Activated CD4-positive, alpha-beta T cell treated with anti-CD3 and anti-CD28 coated beads, Interleukin-10, Interleukin-2, amounts not matched to agents 100 ng/mL and 50 ng/mL, durations not matched to agents 16 hours and 8 hours (primary cell): ENCODE measurements around the gene XBP1.
A peak's percentile ranks its signal among the peaks of the same experiment; 100 is the strongest.
"Not testable (repeated sequence)": the region's sequence is repeated elsewhere in the genome, so short reads cannot be mapped to it uniquely, and the experiment has no call there.

Experiments used
- DNase-seq: peaks from one replicate; pipeline ENCODE4 v3.0.0-alpha.2; 2020

The XBP1 gene

GRCh38 chr22:28817919-28818859 is 17.8 kb upstream of the XBP1 start:
- DNase-seq, result no peak

GRCh38 chr22:28817064-28817463 is 16.7 kb upstream of the XBP1 start:
- no peak for DNase-seq

GRCh38 chr22:28815729-28816128 is 15.4 kb upstream of the XBP1 start:
- no peak for DNase-seq

- DNase-seq, result no peak
These were observed 14.7 kb upstream of the XBP1 start for GRCh38 chr22:28815111-28815510.

GRCh38 chr22:28813772-28814518 is 13.6 kb upstream of the XBP1 start:
- no peak for DNase-seq

- DNase-seq, result no peak
These were observed 12.1 kb upstream of the XBP1 start for GRCh38 chr22:28812516-28812915.

- peak; percentile 83 for DNase-seq
These were observed 10.6 kb upstream of the XBP1 start for GRCh38 chr22:28810821-28811491.

- no peak for DNase-seq
These were observed 8.5 kb upstream of the XBP1 start for GRCh38 chr22:28808716-28809355.

GRCh38 chr22:28805426-28805825 is 5.1 kb upstream of the XBP1 start:
- DNase-seq, result not testable (repeated sequence)

- DNase-seq, result no peak
These were observed 2.3 kb upstream of the XBP1 start for GRCh38 chr22:28802595-28803123.

- peak; percentile 27 for DNase-seq
These were observed 1.7 kb upstream of the XBP1 start for GRCh38 chr22:28801845-28802594.

- peak; percentile 46 for DNase-seq
These were observed 612 bp downstream of the XBP1 start for GRCh38 chr22:28799606-28800307.

- peak; percentile 81 for DNase-seq
These were observed 1.4 kb downstream of the XBP1 start for GRCh38 chr22:28798810-28799605.

- DNase-seq, result no peak
These were observed 4.2 kb downstream of the XBP1 start for GRCh38 chr22:28795932-28796856.

GRCh38 chr22:28795071-28795693 is 5.2 kb downstream of the XBP1 start:
- DNase-seq, result no peak

- no peak for DNase-seq
These were observed 6.3 kb downstream of the XBP1 start for GRCh38 chr22:28793976-28794584.

GRCh38 chr22:28792491-28793383 is 7.6 kb downstream of the XBP1 start:
- no peak for DNase-seq
